ENCODE data around the gene PTH2R.

DNA sequence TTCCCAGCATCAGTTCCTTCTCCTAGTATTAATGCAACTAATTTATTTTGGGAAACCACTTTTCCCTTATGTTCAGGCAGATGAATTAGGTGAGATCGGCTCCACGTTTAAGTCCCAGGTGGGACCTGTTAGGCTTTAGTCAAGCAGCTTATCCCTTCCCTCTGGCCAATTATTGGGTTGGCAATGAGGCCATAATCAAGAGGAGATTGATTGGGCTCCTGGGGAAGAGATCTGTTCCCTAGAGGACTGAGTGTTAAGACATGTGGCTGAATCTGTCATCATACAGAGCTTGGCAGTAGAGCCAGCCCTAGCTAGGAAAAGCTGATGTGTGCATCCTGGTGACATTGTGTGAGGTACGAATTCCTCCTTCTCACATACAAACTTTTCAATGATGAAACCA lies 104.4 kb downstream of the PTH2R start:
- TF ChIP-seq, protein P1, sequence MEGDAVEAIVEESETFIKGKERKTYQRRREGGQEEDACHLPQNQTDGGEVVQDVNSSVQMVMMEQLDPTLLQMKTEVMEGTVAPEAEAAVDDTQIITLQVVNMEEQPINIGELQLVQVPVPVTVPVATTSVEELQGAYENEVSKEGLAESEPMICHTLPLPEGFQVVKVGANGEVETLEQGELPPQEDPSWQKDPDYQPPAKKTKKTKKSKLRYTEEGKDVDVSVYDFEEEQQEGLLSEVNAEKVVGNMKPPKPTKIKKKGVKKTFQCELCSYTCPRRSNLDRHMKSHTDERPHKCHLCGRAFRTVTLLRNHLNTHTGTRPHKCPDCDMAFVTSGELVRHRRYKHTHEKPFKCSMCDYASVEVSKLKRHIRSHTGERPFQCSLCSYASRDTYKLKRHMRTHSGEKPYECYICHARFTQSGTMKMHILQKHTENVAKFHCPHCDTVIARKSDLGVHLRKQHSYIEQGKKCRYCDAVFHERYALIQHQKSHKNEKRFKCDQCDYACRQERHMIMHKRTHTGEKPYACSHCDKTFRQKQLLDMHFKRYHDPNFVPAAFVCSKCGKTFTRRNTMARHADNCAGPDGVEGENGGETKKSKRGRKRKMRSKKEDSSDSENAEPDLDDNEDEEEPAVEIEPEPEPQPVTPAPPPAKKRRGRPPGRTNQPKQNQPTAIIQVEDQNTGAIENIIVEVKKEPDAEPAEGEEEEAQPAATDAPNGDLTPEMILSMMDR (IDR thresholded peaks at IDR 0.05; ENCODE audit: poor library complexity, severe bottlenecking) = no peak
- TF ChIP-seq POLR2AphosphoS5 (IDR thresholded peaks at IDR 0.05) (no peak), RAD21 (conservative IDR thresholded peaks at IDR 0.05) (no peak), EZH2 (IDR thresholded peaks at IDR 0.05; ENCODE audit: borderline replicate concordance, insufficient read depth, low read length, poor library complexity, severe bottlenecking) (no peak), EP300 (conservative IDR thresholded peaks at IDR 0.05; ENCODE audit: poor library complexity, severe bottlenecking) (no peak)
- TF ChIP-seq, protein P2, sequence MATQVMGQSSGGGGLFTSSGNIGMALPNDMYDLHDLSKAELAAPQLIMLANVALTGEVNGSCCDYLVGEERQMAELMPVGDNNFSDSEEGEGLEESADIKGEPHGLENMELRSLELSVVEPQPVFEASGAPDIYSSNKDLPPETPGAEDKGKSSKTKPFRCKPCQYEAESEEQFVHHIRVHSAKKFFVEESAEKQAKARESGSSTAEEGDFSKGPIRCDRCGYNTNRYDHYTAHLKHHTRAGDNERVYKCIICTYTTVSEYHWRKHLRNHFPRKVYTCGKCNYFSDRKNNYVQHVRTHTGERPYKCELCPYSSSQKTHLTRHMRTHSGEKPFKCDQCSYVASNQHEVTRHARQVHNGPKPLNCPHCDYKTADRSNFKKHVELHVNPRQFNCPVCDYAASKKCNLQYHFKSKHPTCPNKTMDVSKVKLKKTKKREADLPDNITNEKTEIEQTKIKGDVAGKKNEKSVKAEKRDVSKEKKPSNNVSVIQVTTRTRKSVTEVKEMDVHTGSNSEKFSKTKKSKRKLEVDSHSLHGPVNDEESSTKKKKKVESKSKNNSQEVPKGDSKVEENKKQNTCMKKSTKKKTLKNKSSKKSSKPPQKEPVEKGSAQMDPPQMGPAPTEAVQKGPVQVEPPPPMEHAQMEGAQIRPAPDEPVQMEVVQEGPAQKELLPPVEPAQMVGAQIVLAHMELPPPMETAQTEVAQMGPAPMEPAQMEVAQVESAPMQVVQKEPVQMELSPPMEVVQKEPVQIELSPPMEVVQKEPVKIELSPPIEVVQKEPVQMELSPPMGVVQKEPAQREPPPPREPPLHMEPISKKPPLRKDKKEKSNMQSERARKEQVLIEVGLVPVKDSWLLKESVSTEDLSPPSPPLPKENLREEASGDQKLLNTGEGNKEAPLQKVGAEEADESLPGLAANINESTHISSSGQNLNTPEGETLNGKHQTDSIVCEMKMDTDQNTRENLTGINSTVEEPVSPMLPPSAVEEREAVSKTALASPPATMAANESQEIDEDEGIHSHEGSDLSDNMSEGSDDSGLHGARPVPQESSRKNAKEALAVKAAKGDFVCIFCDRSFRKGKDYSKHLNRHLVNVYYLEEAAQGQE (IDR thresholded peaks at IDR 0.05; ENCODE audit: borderline replicate concordance) = no peak

All from neural cell (in vitro differentiated cells).